ENCODE measurements around the gene EDNRA.

EDNRA gene

DNA sequence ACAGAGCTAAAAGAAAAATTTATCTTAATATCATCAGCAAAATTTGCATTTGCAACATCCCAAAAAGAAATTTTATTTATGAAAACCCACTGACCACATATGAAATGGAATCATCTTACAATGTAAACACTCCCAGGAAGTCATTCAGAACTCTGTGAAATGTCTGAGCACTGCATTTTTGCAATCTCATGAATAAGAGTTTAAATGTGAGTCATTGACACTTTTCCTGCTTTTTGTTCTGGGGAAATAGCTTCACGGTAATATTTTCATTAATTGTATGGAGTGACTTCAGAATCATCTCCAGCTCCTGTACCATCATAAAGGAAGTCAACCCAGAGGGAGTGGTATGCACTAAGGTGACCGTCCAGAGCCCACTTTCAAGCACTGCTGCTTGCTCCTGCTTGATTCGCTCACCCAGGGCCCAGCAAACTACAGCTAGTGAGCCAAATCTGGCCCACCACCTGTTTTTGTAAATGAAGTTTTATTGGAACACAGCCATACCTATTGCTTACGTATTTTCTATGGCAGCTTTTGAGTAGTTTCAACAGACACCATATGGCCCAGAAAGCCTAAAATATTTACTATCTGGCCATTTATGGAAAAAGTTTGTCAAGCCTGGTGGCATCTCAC, 17.2 kb downstream of the EDNRA start:
- peak overlapping the region; percentile 66 for H3K4me2 ChIP-seq (ENCODE audit: low read length)
- no peaks in the 10 kb centered on the region for H3K9me3 ChIP-seq (replicated peaks; ENCODE audit: low read length)
- no peaks in the 10 kb centered on the region for H3K27me3 ChIP-seq (ENCODE audit: control insufficient read depth, insufficient read depth, low read length)
- no peak overlapping the region for H3K4me3 ChIP-seq (ENCODE audit: low read length)
- peaks cover 14% of the 10 kb centered on the region for H3K4me1 ChIP-seq (ENCODE audit: control insufficient read depth, insufficient read depth, low read length)
- H3K36me3 ChIP-seq (ENCODE audit: insufficient read depth, low read length) = no peaks in the 10 kb centered on the region
- H3K9ac ChIP-seq (ENCODE audit: low read depth, low read length) = no peak overlapping the region

DNA sequence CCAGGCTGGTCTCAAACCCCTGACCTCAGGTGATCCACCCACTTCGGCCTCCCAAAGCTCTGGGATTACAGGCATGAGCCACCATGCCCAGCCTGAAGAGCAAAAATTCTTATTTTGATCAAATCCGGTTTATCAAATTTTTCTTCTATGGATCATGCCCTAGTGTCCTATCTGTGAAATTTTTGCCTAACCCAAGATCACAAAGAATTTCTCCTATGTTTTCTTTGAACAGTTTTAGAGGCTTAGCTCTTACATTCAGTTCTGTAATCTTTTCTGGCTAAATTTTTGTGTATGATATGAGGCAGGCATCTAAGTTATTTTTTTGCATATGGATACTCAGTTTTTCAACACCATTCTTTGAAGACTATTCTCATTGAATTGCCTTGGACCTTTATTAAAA, 27.4 kb downstream of the EDNRA start:
- H3K9me3 ChIP-seq (replicated peaks; ENCODE audit: low read length) = no peaks in the 10 kb centered on the region
- no peak overlapping the region for H3K9ac ChIP-seq (ENCODE audit: low read depth, low read length)
- H3K36me3 ChIP-seq (ENCODE audit: insufficient read depth, low read length) = no peaks in the 10 kb centered on the region
- H3K4me3 ChIP-seq (ENCODE audit: low read length) = no peak overlapping the region
- H3K4me2 ChIP-seq (ENCODE audit: low read length) = no peak overlapping the region
- no peaks in the 10 kb centered on the region for H3K27me3 ChIP-seq (ENCODE audit: control insufficient read depth, insufficient read depth, low read length)
- H3K4me1 ChIP-seq (ENCODE audit: control insufficient read depth, insufficient read depth, low read length) = peaks cover 3% of the 10 kb centered on the region

DNA sequence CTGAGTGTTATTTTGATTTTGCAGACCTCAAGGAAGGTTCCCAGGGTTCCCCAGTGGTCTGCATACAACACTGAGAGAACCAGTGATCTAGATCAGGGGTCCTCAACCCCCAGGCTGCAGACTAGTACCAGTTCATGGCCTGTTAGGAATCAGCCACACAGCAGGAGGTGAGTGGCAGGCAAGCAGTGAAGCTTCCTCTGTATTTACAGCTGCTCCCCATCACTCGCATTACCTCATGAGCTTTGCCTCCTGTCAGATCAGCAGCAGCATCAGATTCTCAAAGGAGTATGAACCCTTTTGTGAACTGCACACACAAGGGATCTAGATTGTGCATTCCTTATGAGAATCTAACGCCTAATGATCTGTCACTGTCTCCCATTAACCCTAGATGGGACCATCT, 28.5 kb downstream of the EDNRA start:
- Histone ChIP-seq H3K9ac (ENCODE audit: low read depth, low read length) (no peak overlapping the region), H3K9me3 (replicated peaks; ENCODE audit: low read length) (no peaks in the 10 kb centered on the region), H3K4me3 (ENCODE audit: low read length) (no peak overlapping the region), H3K36me3 (ENCODE audit: insufficient read depth, low read length) (no peaks in the 10 kb centered on the region), H3K27me3 (ENCODE audit: control insufficient read depth, insufficient read depth, low read length) (no peaks in the 10 kb centered on the region), H3K4me2 (ENCODE audit: low read length) (no peak overlapping the region), H3K4me1 (ENCODE audit: control insufficient read depth, insufficient read depth, low read length) (peaks cover 3% of the 10 kb centered on the region)

DNA sequence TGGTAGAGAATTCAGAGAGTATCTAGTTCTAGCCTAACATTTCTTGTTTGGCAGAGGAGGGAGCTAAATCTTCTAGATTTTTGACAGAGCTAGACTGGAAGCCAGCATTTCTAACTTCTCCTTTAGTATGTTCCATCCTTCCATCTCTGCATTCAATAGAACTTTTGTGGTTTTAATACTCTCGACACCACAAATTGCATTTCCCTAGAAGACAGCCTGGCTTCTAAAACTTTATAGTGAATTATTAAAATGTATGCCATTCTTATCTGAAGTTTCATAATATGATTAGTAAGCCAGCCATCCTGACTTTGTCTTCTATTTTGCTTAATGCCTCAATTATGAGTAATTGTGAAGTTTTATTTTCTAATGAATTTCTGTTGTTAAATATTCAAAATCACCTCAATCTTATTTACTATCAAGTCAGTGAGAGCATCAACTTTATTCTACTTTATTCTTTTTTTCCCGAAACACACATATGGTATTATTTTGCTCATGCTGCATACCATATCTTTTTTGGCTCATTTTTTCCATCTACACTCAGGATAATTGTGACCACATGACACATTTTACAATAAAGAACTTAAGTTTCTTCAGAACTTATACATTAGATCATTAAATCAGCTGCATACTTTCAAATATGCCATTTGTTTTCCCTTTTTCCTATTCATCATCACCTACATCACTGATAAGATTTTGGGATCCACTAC, 30.2 kb downstream of the EDNRA start:
- H3K9me3 ChIP-seq (replicated peaks; ENCODE audit: low read length) = no peaks in the 10 kb centered on the region
- H3K9ac ChIP-seq (ENCODE audit: low read depth, low read length) = no peak overlapping the region
- peaks cover 3% of the 10 kb centered on the region for H3K4me1 ChIP-seq (ENCODE audit: control insufficient read depth, insufficient read depth, low read length)
- no peaks in the 10 kb centered on the region for H3K36me3 ChIP-seq (ENCODE audit: insufficient read depth, low read length)
- no peak overlapping the region for H3K4me2 ChIP-seq (ENCODE audit: low read length)
- H3K4me3 ChIP-seq (ENCODE audit: low read length) = no peak overlapping the region
- no peaks in the 10 kb centered on the region for H3K27me3 ChIP-seq (ENCODE audit: control insufficient read depth, insufficient read depth, low read length)

DNA sequence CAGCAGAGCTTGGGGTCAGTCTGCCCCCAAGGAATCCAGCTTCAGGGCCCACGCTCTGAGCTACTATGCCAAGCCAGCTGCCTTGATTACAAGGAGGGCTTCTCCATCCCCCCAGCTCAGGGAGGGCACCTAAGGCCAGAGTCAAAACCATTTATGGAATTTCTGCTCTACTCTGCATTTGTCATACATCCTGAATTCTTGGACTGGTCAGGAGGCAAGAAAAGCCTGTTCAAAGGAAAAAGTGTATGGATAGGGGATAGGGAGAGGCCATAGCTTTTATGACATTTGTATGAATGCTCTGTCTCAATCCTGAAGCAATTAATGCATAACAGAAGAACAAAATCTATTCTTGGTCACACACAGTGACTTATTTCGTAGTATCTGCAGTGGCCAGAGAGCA, 32.2 kb downstream of the EDNRA start:
- Histone ChIP-seq H3K9me3 (replicated peaks; ENCODE audit: low read length) (no peaks in the 10 kb centered on the region), H3K36me3 (ENCODE audit: insufficient read depth, low read length) (no peaks in the 10 kb centered on the region), H3K4me1 (ENCODE audit: control insufficient read depth, insufficient read depth, low read length) (peaks cover 11% of the 10 kb centered on the region), H3K4me3 (ENCODE audit: low read length) (no peak overlapping the region), H3K9ac (ENCODE audit: low read depth, low read length) (no peak overlapping the region), H3K27me3 (ENCODE audit: control insufficient read depth, insufficient read depth, low read length) (no peaks in the 10 kb centered on the region), H3K4me2 (ENCODE audit: low read length) (no peak overlapping the region)

DNA sequence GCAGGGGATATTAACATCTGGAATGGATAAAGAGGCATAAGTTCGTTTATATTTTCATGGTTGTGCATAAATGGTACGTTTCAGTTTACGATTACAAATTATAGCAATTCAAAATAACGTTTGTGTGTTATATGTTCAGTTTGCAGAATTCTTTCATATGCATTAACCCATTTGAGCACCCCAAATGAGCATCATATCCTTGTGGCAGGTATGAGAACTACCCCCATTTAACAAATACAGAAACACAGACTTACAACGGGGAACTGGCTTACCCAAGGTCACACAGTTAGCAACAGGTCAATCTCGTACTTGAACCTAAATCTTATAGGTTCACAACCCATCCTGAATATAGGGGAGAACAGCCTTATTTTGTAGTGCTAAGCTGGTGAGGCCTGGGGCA, 33.1 kb downstream of the EDNRA start:
- H3K36me3 ChIP-seq (ENCODE audit: insufficient read depth, low read length) = no peaks in the 10 kb centered on the region
- H3K9me3 ChIP-seq (replicated peaks; ENCODE audit: low read length) = no peaks in the 10 kb centered on the region
- H3K4me1 ChIP-seq (ENCODE audit: control insufficient read depth, insufficient read depth, low read length) = peaks cover 18% of the 10 kb centered on the region
- H3K9ac ChIP-seq (ENCODE audit: low read depth, low read length) = no peak overlapping the region
- H3K4me3 ChIP-seq (ENCODE audit: low read length) = no peak overlapping the region
- no peaks in the 10 kb centered on the region for H3K27me3 ChIP-seq (ENCODE audit: control insufficient read depth, insufficient read depth, low read length)
- H3K4me2 ChIP-seq (ENCODE audit: low read length) = no peak overlapping the region

DNA sequence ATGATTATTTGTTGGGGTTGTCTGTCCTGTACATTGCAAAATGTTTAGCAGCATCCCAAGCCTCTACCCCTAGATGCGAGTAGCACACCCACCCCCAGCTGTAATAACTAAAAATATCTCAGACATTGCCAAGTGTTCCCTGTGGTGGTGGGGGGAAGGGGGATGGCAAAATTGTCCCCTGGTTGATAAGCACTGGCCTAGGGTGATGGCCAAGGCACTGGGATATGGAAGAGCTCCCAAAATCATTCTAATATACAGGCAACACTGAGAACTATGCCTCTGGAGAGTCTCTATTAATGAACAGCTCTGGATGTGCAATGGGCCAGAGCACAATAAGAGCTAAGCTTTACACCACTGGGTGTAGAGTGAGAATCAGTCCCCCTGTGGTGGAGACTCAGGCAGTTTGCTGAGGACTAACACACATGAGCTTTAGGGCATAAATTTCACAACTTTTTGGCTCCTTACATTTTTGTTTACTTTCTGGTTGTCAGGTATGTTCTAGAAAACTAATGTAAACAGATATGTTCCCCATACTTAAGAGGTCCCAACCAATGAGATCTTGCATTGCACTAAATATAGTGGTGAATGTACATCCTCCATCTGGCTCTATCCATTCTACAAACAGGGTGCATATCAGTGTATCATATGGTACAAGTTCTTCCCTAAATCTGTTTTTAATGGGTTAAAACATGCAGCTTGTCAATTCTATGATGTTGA, 34.5 kb downstream of the EDNRA start:
- Histone ChIP-seq H3K9ac (ENCODE audit: low read depth, low read length) (no peak overlapping the region), H3K4me2 (ENCODE audit: low read length) (no peak overlapping the region), H3K36me3 (ENCODE audit: insufficient read depth, low read length) (no peaks in the 10 kb centered on the region), H3K9me3 (replicated peaks; ENCODE audit: low read length) (no peaks in the 10 kb centered on the region), H3K27me3 (ENCODE audit: control insufficient read depth, insufficient read depth, low read length) (no peaks in the 10 kb centered on the region), H3K4me1 (ENCODE audit: control insufficient read depth, insufficient read depth, low read length) (peaks cover 18% of the 10 kb centered on the region), H3K4me3 (ENCODE audit: low read length) (no peak overlapping the region)

DNA sequence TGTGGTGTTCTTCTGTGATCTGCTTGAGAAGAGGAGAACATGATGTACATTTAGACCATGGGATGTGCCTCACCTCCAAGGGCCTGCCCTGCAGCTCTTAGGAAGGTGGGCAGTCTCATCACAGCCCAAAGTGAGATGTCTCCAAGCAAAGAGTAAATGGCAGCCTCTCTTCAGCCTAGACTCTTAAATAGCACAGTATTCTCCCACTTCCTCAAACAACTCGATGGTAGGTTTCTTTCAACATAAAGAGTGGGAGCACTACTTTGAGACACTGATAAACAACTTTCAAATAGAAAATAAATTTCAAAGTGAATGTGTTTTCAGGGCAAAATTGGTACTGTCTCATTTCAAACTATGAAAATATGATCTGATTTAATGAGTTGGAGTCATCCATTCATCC, 35.2 kb downstream of the EDNRA start:
- no peaks in the 10 kb centered on the region for H3K27me3 ChIP-seq (ENCODE audit: control insufficient read depth, insufficient read depth, low read length)
- H3K4me1 ChIP-seq (ENCODE audit: control insufficient read depth, insufficient read depth, low read length) = peaks cover 15% of the 10 kb centered on the region
- H3K4me2 ChIP-seq (ENCODE audit: low read length) = no peak overlapping the region
- H3K36me3 ChIP-seq (ENCODE audit: insufficient read depth, low read length) = no peaks in the 10 kb centered on the region
- H3K4me3 ChIP-seq (ENCODE audit: low read length) = no peak overlapping the region
- H3K9me3 ChIP-seq (replicated peaks; ENCODE audit: low read length) = no peaks in the 10 kb centered on the region
- H3K9ac ChIP-seq (ENCODE audit: low read depth, low read length) = no peak overlapping the region

DNA sequence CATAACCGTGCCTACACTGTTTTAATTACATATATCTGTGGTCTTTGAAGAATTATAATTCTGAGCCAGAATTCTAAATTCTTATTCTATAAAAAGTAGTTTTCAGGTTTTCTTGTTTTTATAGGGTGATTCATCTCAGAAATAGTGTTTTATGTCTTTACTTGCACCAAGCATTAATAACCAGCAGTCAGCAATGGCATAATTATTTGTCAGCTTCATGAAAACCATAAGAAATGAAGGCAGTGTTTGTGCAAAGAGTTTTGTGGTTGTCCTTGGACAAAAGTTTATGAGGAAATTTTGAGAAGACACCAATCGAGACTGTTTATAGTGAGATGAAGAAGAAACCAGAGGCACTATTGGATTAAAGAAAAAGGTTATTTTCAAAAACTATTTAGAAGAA, 37.2 kb downstream of the EDNRA start:
- no peak overlapping the region for H3K4me3 ChIP-seq (ENCODE audit: low read length)
- H3K9me3 ChIP-seq (replicated peaks; ENCODE audit: low read length) = no peaks in the 10 kb centered on the region
- H3K9ac ChIP-seq (ENCODE audit: low read depth, low read length) = peak overlapping the region; percentile 56
- H3K4me2 ChIP-seq (ENCODE audit: low read length) = peak overlapping the region; percentile 29
- no peaks in the 10 kb centered on the region for H3K36me3 ChIP-seq (ENCODE audit: insufficient read depth, low read length)
- no peaks in the 10 kb centered on the region for H3K27me3 ChIP-seq (ENCODE audit: control insufficient read depth, insufficient read depth, low read length)
- peaks cover 15% of the 10 kb centered on the region for H3K4me1 ChIP-seq (ENCODE audit: control insufficient read depth, insufficient read depth, low read length)

DNA sequence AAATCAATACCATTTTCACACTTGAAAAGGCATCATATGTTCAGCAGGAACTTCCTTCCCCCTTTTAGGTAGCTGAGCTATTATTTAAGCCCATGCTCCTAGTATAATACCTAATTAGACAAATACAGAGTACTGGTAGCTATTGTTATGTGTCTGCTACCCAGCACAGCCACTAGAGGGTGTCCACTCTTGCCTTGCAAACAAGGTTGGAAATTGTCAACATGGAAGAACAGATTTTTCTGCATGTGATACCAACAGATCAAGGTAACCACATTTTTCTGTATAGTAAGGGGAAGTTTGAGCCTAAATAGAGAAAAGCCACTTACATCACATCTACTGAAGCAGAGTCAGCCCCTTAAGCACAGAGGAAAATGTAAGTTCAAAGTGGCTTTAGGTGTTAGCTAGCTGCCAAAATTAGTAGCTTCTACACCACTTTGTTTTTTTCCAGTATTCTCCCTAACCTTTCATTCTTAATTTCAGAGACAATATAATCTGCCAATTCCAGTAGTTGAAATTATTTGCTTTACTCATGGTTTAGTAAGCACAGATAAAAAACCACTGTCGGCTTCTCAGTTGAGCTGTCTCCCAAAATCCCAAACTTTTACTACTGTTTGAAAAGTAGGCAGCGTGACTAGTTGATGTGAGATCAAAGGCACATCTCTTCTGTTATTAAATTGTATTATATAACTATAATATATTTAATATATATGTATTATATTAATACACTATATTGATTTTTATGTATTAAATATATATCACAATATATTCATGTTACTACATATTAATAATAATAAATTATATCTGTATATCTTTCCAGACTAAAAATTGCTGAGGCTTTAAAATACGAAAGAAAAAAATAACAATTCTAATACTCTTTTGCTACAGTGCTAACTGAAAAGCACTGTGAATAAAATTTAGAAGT, 38.2 kb downstream of the EDNRA start:
- no peak overlapping the region for H3K4me3 ChIP-seq (ENCODE audit: low read length)
- peak overlapping the region; percentile 29 for H3K4me2 ChIP-seq (ENCODE audit: low read length)
- H3K36me3 ChIP-seq (ENCODE audit: insufficient read depth, low read length) = no peaks in the 10 kb centered on the region
- H3K9ac ChIP-seq (ENCODE audit: low read depth, low read length) = peak overlapping the region; percentile 56
- no peaks in the 10 kb centered on the region for H3K9me3 ChIP-seq (replicated peaks; ENCODE audit: low read length)
- no peaks in the 10 kb centered on the region for H3K27me3 ChIP-seq (ENCODE audit: control insufficient read depth, insufficient read depth, low read length)
- H3K4me1 ChIP-seq (ENCODE audit: control insufficient read depth, insufficient read depth, low read length) = peaks cover 15% of the 10 kb centered on the region

DNA sequence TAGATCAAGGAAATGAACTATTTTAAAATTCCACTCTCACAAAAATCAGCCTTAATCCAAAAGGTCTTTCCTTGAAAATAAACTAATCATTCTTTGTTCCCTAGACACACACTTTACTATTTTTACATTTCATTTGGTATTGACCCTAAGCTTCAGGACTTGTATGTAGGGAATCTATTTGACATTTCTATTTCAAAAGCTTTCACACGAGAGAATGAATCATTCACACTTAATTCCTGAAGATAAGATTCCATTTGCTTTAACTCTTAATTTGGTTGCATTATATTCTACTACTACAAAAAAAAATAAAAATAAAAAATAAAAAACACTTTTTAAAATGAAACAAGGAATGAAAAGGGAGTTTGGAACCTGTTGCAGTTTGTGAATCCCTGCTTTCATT, 43.7 kb downstream of the EDNRA start:
- Histone ChIP-seq H3K9me3 (replicated peaks; ENCODE audit: low read length) (no peaks in the 10 kb centered on the region), H3K4me1 (ENCODE audit: control insufficient read depth, insufficient read depth, low read length) (no peaks in the 10 kb centered on the region), H3K9ac (ENCODE audit: low read depth, low read length) (no peak overlapping the region), H3K36me3 (ENCODE audit: insufficient read depth, low read length) (no peaks in the 10 kb centered on the region), H3K4me3 (ENCODE audit: low read length) (no peak overlapping the region), H3K4me2 (ENCODE audit: low read length) (no peak overlapping the region), H3K27me3 (ENCODE audit: control insufficient read depth, insufficient read depth, low read length) (no peaks in the 10 kb centered on the region)
